NCI-H226 (cell line): Measurements from ENCODE around the gene DLG3.

Source experiments
- DNase-seq: peaks from one replicate; pipeline ENCODE4 v3.0.0-alpha.2; 2015

Gene DLG3

DNA sequence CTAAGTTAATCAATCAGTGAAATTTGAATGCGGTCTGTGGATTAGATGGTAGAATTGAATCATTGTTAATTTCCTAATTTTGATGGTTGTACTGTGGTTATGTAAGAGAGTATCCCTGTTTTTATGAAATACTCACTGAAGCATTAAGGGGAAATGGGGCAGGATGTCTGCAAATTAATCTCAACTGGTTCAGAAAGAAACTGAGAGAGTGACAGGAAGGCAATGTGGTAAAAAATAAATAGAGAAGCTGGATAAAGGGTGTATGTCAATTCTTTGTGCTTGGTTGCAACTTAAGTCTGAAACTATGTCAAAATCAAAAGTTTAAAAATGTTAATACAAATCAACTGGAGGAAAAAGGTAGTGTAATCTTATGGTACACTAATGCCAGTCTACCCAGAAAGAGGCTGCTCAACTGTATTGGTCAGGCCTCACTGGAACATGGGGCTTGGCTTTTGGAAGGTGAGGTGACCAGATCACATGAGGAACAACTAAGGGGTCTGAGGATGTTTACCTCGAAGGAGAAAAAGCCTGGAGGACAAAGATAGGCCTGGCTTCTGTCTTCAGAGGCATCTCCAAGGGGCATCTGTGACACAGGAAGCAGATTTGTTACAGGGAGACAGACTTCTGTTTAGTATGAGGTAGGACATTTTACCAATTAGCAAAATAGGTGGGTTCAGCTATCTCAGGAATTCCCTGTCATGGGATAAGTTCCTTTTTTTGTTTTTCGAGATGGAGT is 83.1 kb downstream of the DLG3 start:
- DNase-seq: no peak

- DNase-seq: no peak
Observed at GRCh38 chrX:70535198-70535597, 90.6 kb downstream of the DLG3 start.

DNA sequence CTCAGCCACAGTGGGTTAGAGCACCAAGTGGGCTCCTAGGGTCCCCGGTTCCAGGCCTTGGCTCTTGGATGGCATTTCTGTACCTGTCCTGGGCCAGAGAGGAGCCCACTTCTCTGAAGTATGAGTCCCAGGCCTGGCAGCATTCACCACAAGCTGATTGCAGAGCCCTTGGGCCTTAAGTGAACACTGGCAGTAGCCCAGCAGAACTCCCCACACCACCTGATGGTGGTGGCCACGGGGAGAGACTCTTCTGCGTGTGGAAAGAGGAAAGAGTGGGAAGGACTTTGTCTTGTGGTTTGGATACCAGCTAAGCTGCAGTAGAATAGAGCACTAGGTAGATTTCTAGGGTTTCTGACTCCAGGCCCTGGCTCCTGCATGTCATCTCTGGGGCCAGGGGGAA is 104.8 kb downstream of the DLG3 start:
- DNase-seq: no peak

GRCh38 chrX:70552130-70552704 is 107.6 kb downstream of the DLG3 start:
- DNase-seq: no peak

DNA sequence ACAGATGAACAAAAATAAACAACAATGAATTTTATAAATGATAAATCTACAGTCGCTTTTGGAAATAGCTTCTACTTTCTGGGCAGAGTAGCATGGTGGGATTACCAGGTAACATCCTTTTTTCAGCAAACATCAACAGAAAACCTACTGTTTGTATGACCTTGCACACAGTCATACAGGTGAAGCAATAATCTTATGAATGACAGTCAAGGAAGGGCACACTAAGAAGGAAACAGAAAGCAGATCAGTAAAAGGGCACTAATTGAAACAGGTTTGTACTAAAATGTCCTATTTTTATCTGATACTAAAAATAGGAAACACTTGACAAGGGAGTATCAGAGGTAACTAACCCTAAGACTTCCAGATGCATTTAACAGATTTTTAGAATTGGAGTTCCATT is 108.9 kb downstream of the DLG3 start:
- DNase-seq: no peak

DNA sequence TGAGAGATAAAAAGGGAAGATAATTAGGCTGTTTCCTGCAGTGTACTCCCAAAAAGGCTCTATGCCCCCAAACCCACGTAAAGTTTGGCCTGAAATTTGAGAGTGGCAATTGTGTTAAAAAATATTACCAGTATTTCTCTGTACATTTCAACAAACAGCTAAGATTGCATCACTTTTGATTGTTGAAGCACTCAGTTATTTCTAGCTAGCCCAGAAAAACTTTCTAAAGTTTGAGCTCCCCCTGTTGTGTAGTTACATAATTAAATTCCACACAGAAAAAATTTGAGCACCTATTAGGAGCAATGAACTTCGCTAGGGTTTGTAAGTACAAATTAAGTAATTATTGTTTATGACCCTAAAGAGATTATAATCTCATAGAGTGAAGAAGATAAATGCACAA is 109.4 kb downstream of the DLG3 start:
- no peak for DNase-seq

GRCh38 chrX:70554523-70554922 is 109.9 kb downstream of the DLG3 start:
- no peak for DNase-seq

- no peak for DNase-seq
Observed at GRCh38 chrX:70554948-70555347, 110.3 kb downstream of the DLG3 start.
